T-helper 2 cell treated with Interferon-gamma antibody and Interleukin-4, amounts not matched to agents 5 μg/mL and 100 μg/mL, for 36 hours (primary cell): Measurements from ENCODE around the gene CGA.
"Not testable (repeated sequence)": the region's sequence is repeated elsewhere in the genome, so short reads cannot be mapped to it uniquely, and the experiment has no call there.

Source experiments
- DNase-seq: peaks from one replicate; pipeline ENCODE4 v3.0.0; 2021; ENCODE audit warnings: low spot score
- H3K27ac Mint-ChIP-seq: one replicate; pipeline ENCODE4 v1.8.0; 2021; ENCODE audit warnings: mild to moderate bottlenecking, mixed read lengths
- H3K27me3 Mint-ChIP-seq: one replicate; pipeline ENCODE4 v1.8.0; 2021; ENCODE audit warnings: low read depth, mixed read lengths
- H3K36me3 Mint-ChIP-seq: one replicate; pipeline ENCODE4 v1.8.0; 2021; ENCODE audit warnings: low read depth, mixed read lengths
- H3K4me1 Mint-ChIP-seq: one replicate; pipeline ENCODE4 v1.8.0; 2021; ENCODE audit warnings: low read depth, mixed read lengths
- H3K4me3 Mint-ChIP-seq: one replicate; pipeline ENCODE4 v1.8.0; 2022; ENCODE audit warnings: mild to moderate bottlenecking, moderate library complexity, mixed read lengths
- H3K9me3 Mint-ChIP-seq: one replicate; pipeline ENCODE4 v1.8.0; 2021; ENCODE audit warnings: mixed read lengths

The CGA gene

GRCh38 chr6:87095087-87095509 is at the start of gene CGA:
Gene CGA, minus strand, starts transcription at chr6:87095106. Its CDS starts 6,906 bp downstream, at chr6:87088200.
- Mint-ChIP-seq H3K4me3 (no peak within 1 kb of the TSS), H3K4me1 (no peaks in the 10 kb centered on the region), H3K27ac (no peak within 1 kb of the TSS), H3K36me3 (no peaks in the 10 kb centered on the region), H3K27me3 (peaks cover 51% of the 10 kb centered on the region), H3K9me3 (no peaks in the 10 kb centered on the region)
- no peak for DNase-seq

- H3K4me3 Mint-ChIP-seq, H3K9me3 Mint-ChIP-seq, H3K36me3 Mint-ChIP-seq, H3K4me1 Mint-ChIP-seq, DNase-seq, H3K27ac Mint-ChIP-seq: not testable (repeated sequence)
- H3K27me3 Mint-ChIP-seq: peaks cover 57% of the 10 kb centered on the region
Measured at GRCh38 chr6:87139927-87140326, 45.0 kb upstream of the CGA start.

GRCh38 chr6:87139236-87139635 is 44.3 kb upstream of the CGA start:
- Mint-ChIP-seq H3K27ac (no peak overlapping the region), H3K9me3 (peaks cover 4% of the 10 kb centered on the region), H3K36me3 (no peaks in the 10 kb centered on the region), H3K4me3 (no peak overlapping the region), H3K4me1 (peaks cover 1% of the 10 kb centered on the region), H3K27me3 (peaks cover 55% of the 10 kb centered on the region)
- peak; percentile 16 for DNase-seq

- DNase-seq: no peak
- no peak overlapping the region for H3K4me3 Mint-ChIP-seq
- H3K4me1 Mint-ChIP-seq: peaks cover 1% of the 10 kb centered on the region
- no peak overlapping the region for H3K27ac Mint-ChIP-seq
- peaks cover 53% of the 10 kb centered on the region for H3K27me3 Mint-ChIP-seq
- H3K9me3 Mint-ChIP-seq: no peaks in the 10 kb centered on the region
- no peaks in the 10 kb centered on the region for H3K36me3 Mint-ChIP-seq
Measured at GRCh38 chr6:87136963-87137362, 42.1 kb upstream of the CGA start.

- no peak overlapping the region for H3K4me3 Mint-ChIP-seq
- H3K27ac Mint-ChIP-seq: no peak overlapping the region
- H3K27me3 Mint-ChIP-seq: peaks cover 21% of the 10 kb centered on the region
- H3K4me1 Mint-ChIP-seq: no peaks in the 10 kb centered on the region
- no peak for DNase-seq
- no peaks in the 10 kb centered on the region for H3K9me3 Mint-ChIP-seq
- H3K36me3 Mint-ChIP-seq: no peaks in the 10 kb centered on the region
Measured at GRCh38 chr6:87127737-87128136, 32.8 kb upstream of the CGA start.

DNA sequence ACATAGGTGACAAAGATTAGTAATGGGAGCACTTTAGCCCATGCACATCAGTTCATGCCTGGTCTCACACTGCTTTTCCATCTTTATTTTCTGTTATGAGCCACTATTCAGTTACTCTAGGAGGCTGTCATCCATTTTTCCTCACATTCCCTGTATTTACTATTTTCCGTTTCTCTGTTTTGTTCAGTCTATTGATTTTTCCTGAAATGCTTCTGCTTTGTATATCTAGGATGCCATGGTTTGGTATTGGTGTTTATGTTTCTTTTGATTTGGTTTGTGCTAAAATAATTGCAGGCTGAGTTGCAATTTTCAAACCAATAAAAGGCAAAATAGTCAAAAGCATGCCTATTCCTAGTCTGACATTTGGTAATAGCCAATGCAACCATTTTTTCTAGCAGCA is 31.6 kb upstream of the CGA start:
- Mint-ChIP-seq H3K27ac (no peak overlapping the region), H3K9me3 (no peaks in the 10 kb centered on the region), H3K4me1 (no peaks in the 10 kb centered on the region), H3K27me3 (peaks cover 23% of the 10 kb centered on the region), H3K36me3 (no peaks in the 10 kb centered on the region), H3K4me3 (no peak overlapping the region)
- no peak for DNase-seq

- DNase-seq: no peak
- Mint-ChIP-seq H3K27ac (no peak overlapping the region), H3K9me3 (no peaks in the 10 kb centered on the region), H3K4me1 (no peaks in the 10 kb centered on the region), H3K36me3 (no peaks in the 10 kb centered on the region), H3K4me3 (no peak overlapping the region), H3K27me3 (peaks cover 31% of the 10 kb centered on the region)
Measured at GRCh38 chr6:87124074-87124473, 29.2 kb upstream of the CGA start.

GRCh38 chr6:87122477-87122876 is 27.6 kb upstream of the CGA start:
- Mint-ChIP-seq H3K27ac (no peak overlapping the region), H3K36me3 (no peaks in the 10 kb centered on the region), H3K9me3 (no peaks in the 10 kb centered on the region), H3K4me3 (no peak overlapping the region), H3K4me1 (no peaks in the 10 kb centered on the region), H3K27me3 (peaks cover 37% of the 10 kb centered on the region)
- no peak for DNase-seq

DNA sequence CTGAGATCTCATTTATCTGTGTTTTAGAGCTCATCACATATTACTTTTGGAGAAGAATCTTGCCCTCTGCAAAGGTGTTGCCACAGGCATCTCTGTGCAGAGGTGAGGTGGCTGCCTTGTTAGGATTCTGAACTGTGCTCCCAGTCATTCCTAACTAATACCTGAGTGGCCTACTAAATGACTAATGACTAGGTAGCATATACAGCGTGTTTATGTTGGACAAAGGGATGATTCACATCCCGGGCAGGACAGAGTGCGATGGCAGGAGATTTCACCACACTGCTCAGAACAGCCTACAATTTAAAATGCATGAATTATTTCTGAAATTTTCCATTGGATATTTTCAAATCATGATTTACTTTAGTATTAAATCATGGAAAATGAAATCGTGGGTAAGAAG is 23.1 kb upstream of the CGA start:
- H3K27ac Mint-ChIP-seq: no peak overlapping the region
- H3K4me3 Mint-ChIP-seq: no peak overlapping the region
- DNase-seq: no peak
- no peaks in the 10 kb centered on the region for H3K9me3 Mint-ChIP-seq
- no peaks in the 10 kb centered on the region for H3K36me3 Mint-ChIP-seq
- H3K27me3 Mint-ChIP-seq: peaks cover 55% of the 10 kb centered on the region
- no peaks in the 10 kb centered on the region for H3K4me1 Mint-ChIP-seq

DNA sequence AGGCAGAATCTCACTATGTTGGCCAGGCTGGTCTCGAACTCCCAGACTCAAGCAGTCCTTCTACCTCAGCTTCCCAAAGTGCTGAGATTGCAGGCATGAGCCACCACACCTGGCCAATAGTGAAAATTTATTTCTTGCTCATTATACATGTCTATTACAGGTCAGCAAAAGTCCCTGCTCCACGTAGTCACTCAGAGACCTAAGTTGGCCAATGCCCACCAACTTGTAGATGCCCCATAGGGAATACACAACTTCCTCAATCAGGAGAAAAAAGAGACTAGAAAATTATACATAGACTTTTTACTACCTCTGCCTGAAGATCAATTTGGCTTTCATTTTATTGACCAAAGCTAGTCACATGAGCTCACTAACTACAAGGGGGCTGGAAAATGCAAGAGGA is 22.0 kb upstream of the CGA start:
- Mint-ChIP-seq H3K9me3 (no peaks in the 10 kb centered on the region), H3K4me3 (no peak overlapping the region), H3K27ac (no peak overlapping the region), H3K27me3 (peaks cover 58% of the 10 kb centered on the region), H3K4me1 (no peaks in the 10 kb centered on the region), H3K36me3 (no peaks in the 10 kb centered on the region)
- DNase-seq: no peak

- Mint-ChIP-seq H3K4me3 (no peak overlapping the region), H3K27me3 (peaks cover 56% of the 10 kb centered on the region), H3K36me3 (no peaks in the 10 kb centered on the region), H3K9me3 (no peaks in the 10 kb centered on the region), H3K4me1 (no peaks in the 10 kb centered on the region), H3K27ac (no peak overlapping the region)
- peak; percentile 24 for DNase-seq
Measured at GRCh38 chr6:87115402-87116135, 20.7 kb upstream of the CGA start.

DNA sequence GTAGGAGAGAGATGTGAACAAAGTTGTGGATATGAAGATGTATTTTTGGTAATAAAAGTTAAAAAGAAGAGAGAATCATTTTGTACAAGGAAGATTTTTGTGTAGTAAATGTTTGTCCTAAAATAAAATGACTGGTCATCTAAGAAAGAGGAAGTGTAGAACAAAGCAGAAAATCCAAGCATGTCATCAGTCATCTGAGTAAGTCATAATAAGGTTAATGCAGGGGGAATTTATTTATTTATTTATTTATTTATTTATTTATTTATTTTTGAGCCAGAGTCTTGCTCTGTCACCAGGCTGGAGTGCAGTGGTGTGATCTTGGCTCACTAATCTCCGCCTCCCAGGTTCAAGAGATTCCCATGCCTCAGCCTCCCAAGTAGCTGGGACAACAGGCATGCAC is 15.7 kb upstream of the CGA start:
- Mint-ChIP-seq H3K27ac (no peak overlapping the region), H3K4me1 (no peaks in the 10 kb centered on the region), H3K9me3 (no peaks in the 10 kb centered on the region), H3K4me3 (no peak overlapping the region), H3K27me3 (peaks cover 60% of the 10 kb centered on the region), H3K36me3 (no peaks in the 10 kb centered on the region)
- DNase-seq: no peak

GRCh38 chr6:87105823-87106222 is 10.9 kb upstream of the CGA start:
- Mint-ChIP-seq H3K27me3 (peaks cover 39% of the 10 kb centered on the region), H3K27ac (no peak overlapping the region), H3K9me3 (no peaks in the 10 kb centered on the region), H3K4me1 (no peaks in the 10 kb centered on the region), H3K36me3 (no peaks in the 10 kb centered on the region), H3K4me3 (no peak overlapping the region)
- DNase-seq: no peak

- Mint-ChIP-seq H3K4me1 (no peaks in the 10 kb centered on the region), H3K9me3 (no peaks in the 10 kb centered on the region), H3K27me3 (peaks cover 43% of the 10 kb centered on the region), H3K4me3 (no peak overlapping the region), H3K36me3 (no peaks in the 10 kb centered on the region), H3K27ac (no peak overlapping the region)
- DNase-seq: peak; percentile 44
Measured at GRCh38 chr6:87104667-87105066, 9.8 kb upstream of the CGA start.

DNA sequence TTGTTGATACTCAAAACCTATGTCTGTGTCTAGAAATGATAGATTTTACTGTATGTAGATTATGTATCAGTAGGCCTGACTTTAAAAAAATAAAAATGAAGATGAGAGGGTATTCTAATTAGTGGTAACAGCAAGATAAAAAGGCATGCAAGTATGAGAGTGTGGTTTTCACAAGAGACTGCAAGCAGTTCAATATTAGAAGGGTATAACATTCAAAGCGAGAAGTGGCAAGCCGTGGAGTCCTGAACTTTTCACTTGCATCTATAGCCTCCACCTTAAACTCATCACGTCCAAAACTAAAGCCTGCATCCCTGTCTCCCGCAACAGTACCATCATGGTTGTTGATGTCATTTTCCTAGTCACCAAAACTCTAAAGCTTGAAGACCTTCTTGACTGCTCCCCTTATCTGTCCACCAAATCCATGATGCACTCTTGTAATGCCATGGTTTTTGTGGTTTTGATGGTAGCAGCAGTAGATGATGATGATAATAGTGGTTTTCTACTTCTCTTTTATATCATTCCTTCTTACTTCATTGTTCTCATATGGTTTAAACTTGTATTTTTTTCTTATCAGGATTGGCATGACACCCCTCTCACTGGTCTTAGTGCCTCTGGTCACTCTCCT is 9.2 kb upstream of the CGA start:
- Mint-ChIP-seq H3K4me1 (no peaks in the 10 kb centered on the region), H3K27ac (no peak overlapping the region)

More for the DNA sequence above, 9.2 kb upstream of the CGA start:
- Mint-ChIP-seq H3K4me3 (no peak overlapping the region), H3K9me3 (no peaks in the 10 kb centered on the region), H3K36me3 (no peaks in the 10 kb centered on the region), H3K27me3 (peaks cover 45% of the 10 kb centered on the region)
- DNase-seq: peak; percentile 12
